Stimulated activated naive CD8-positive, alpha-beta T cell treated with anti-CD3 and anti-CD28 coated beads, Interleukin-15, Interleukin-2, amounts not matched to agents 100 ng/mL and 50 ng/mL, for 24 hours (primary cell): ENCODE data around the gene DMGDH.

Experiments
- H3K27ac Mint-ChIP-seq: one replicate; pipeline ENCODE4 v1.8.0; 2021; ENCODE audit warnings: mild to moderate bottlenecking, mixed read lengths
- H3K27me3 Mint-ChIP-seq: one replicate; pipeline ENCODE4 v1.8.0; 2021; ENCODE audit warnings: mixed read lengths
- H3K36me3 Mint-ChIP-seq: one replicate; pipeline ENCODE4 v1.8.0; 2021; ENCODE audit warnings: low read depth, mixed read lengths
- H3K4me1 Mint-ChIP-seq: one replicate; pipeline ENCODE4 v1.8.0; 2021; ENCODE audit warnings: low read depth, mixed read lengths
- H3K4me3 Mint-ChIP-seq: one replicate; pipeline ENCODE4 v1.8.0; 2021; ENCODE audit warnings: mild to moderate bottlenecking, mixed read lengths
- H3K9me3 Mint-ChIP-seq: one replicate; pipeline ENCODE4 v1.8.0; 2021; ENCODE audit warnings: mixed read lengths

The DMGDH gene

DNA sequence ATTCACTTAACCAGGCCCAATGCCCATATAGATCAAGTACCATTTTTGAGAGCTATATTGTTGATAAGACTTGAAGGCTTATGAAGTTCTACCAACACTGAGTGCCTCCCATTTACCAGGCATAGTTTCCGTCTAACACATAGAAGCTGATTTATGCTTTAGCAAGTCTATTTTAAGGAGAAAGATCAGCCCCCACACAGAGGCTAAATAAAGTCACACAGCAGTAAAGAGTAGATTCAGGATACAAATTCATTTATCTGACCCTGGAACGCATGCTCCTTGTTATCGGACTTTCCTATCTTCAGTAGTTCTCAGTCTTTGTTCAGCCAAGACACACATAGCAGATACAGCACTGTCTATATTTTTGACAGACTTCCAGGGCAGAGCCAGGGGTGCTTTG is 34.2 kb downstream of the DMGDH start:
- Mint-ChIP-seq H3K4me1 (no peaks in the 10 kb centered on the region), H3K9me3 (no peaks in the 10 kb centered on the region), H3K27me3 (no peaks in the 10 kb centered on the region), H3K27ac (no peak overlapping the region), H3K4me3 (no peak overlapping the region), H3K36me3 (no peaks in the 10 kb centered on the region)

- no peaks in the 10 kb centered on the region for H3K4me1 Mint-ChIP-seq
- peaks cover 3% of the 10 kb centered on the region for H3K27me3 Mint-ChIP-seq
- H3K9me3 Mint-ChIP-seq, result no peaks in the 10 kb centered on the region
- H3K4me3 Mint-ChIP-seq, result no peak overlapping the region
- H3K36me3 Mint-ChIP-seq, result no peaks in the 10 kb centered on the region
- H3K27ac Mint-ChIP-seq, result no peak overlapping the region
Observed at GRCh38 chr5:79032782-79033181, 36.7 kb downstream of the DMGDH start.

- peaks cover 3% of the 10 kb centered on the region for H3K27me3 Mint-ChIP-seq
Observed at GRCh38 chr5:79032031-79032695, 37.3 kb downstream of the DMGDH start.

DNA sequence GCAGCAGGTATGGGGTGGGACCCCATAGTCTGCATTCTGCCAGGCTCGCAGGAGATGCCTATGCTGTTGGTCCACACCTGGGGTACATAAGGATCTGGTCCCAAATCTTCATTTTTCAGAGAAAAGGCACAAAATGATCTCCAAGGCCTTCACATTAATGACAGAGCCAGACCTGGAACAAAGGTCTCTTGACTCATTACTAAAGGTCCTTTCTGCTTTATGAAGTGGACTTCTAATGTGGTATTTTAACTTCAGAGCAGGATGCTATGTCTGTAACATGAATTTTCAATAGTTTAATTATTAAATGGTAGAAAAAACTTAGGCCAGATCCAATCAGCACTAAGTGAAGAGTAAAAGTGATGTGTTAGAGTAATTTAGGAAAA is 38.0 kb downstream of the DMGDH start:
- H3K36me3 Mint-ChIP-seq, result no peaks in the 10 kb centered on the region
- no peak overlapping the region for H3K27ac Mint-ChIP-seq
- no peaks in the 10 kb centered on the region for H3K4me1 Mint-ChIP-seq
- no peaks in the 10 kb centered on the region for H3K9me3 Mint-ChIP-seq
- peaks cover 7% of the 10 kb centered on the region for H3K27me3 Mint-ChIP-seq
- H3K4me3 Mint-ChIP-seq, result no peak overlapping the region

More at GRCh38 chr5:79032031-79032695, 37.3 kb downstream of the DMGDH start:
- Mint-ChIP-seq H3K36me3 (no peaks in the 10 kb centered on the region), H3K27ac (no peak overlapping the region), H3K9me3 (no peaks in the 10 kb centered on the region), H3K4me1 (no peaks in the 10 kb centered on the region), H3K4me3 (no peak overlapping the region)

DNA sequence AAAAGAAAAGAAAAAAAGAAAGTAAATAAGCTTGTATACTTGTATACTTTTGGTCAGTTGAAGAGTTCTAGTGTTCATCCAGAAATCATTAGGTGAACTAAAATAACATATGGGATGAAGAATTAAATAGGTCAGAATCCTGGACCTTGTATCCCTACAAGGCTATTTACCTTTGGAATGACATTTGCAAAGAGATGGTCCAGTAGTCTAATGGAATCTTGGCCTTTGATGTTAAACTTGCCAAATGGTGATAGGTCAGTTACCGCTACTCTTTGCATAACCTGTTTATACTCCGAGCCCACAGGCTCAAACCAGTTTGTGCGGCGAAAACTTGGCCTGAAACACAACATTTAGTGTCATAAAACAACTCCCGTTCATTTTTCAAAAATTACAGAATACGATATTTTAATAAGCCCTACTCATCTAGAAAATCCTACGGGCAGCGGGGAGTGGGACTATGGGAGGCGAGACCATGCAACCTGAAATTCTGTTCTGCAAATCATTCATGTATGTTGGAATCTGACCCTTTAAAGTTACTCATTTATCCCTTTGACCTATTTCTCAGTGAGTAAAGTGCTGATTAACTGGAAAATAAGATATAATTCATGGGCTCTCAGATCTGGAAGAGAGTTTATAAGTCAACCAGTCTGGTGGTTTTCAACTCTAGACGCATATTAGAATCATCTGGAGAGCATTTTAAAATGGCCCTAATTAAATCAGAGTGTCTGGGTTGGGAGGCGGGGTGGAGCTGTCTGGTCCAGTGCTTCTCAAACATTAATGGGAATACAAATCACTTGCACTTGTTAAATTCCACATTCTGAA is 38.6 kb downstream of the DMGDH start:
- Mint-ChIP-seq H3K9me3 (no peaks in the 10 kb centered on the region), H3K27ac (no peak overlapping the region), H3K4me1 (no peaks in the 10 kb centered on the region), H3K4me3 (no peak overlapping the region), H3K27me3 (peaks cover 11% of the 10 kb centered on the region), H3K36me3 (no peaks in the 10 kb centered on the region)

DNA sequence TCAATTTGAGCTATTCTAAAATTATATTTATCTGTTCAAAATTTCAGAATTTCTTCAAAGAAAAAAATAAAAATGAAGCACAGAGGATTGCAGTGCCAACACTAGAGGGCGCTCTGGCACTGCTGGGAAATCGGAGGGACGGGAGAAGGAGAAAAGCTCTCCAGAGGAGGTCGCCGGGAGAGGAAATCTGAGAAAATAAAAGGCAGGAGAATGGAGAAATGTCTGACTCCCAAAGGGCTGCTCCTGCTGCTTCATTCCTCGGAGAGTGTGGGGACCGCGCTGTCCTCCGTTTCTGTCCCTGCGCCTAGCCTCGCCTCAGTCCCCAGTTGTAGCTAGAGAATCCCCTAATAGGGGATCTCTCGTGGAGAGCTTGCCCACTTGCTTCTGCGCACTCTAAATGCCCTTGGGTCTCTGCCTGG is 44.4 kb downstream of the DMGDH start:
- no peak overlapping the region for H3K27ac Mint-ChIP-seq
- H3K4me3 Mint-ChIP-seq, result peak overlapping the region; percentile 43
- H3K4me1 Mint-ChIP-seq, result peaks cover 9% of the 10 kb centered on the region
- no peaks in the 10 kb centered on the region for H3K36me3 Mint-ChIP-seq
- H3K27me3 Mint-ChIP-seq, result peaks cover 66% of the 10 kb centered on the region
- no peaks in the 10 kb centered on the region for H3K9me3 Mint-ChIP-seq

DNA sequence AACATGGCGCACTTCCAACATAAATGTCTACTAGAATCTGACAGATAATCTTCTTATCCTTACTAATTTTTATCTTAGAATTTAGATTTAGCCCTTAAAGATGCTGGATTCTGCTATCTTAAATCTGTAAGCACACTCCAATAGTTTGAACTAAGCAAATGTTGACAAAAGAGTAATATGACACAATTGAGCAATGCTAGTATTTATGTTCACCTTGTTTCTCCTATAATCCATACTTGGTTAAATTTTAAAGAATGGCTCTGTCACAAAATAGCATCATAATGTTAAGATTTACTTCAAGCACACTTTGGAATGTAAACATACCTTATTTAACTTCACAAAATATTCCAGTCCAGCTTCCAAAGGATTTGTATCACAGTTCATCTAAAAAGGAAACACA is 45.5 kb downstream of the DMGDH start:
- H3K27me3 Mint-ChIP-seq, result peaks cover 75% of the 10 kb centered on the region
- no peak overlapping the region for H3K27ac Mint-ChIP-seq
- H3K4me1 Mint-ChIP-seq, result peaks cover 9% of the 10 kb centered on the region
- H3K4me3 Mint-ChIP-seq, result no peak overlapping the region
- H3K36me3 Mint-ChIP-seq, result no peaks in the 10 kb centered on the region
- H3K9me3 Mint-ChIP-seq, result no peaks in the 10 kb centered on the region

DNA sequence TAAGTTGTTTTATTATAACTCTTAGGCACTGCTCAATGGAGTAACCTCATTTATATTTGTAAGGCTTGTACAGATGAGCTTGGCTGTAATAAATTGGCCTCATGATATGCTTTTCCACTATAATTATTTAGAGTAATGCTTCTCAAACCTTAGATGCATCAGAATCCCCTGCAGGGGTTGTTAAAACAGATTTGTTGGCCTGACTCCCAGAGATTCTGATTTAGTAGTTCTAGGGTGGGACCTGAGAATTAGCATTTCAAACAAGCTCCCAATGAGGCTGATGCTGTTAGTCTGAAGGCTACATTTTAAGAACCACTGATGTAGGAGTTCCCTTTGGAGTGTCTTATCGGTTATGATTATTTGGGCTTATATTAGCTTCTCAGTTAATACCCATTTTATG is 46.1 kb downstream of the DMGDH start:
- peaks cover 9% of the 10 kb centered on the region for H3K4me1 Mint-ChIP-seq
- H3K4me3 Mint-ChIP-seq, result no peak overlapping the region
- H3K36me3 Mint-ChIP-seq, result no peaks in the 10 kb centered on the region
- peaks cover 75% of the 10 kb centered on the region for H3K27me3 Mint-ChIP-seq
- H3K9me3 Mint-ChIP-seq, result no peaks in the 10 kb centered on the region
- H3K27ac Mint-ChIP-seq, result no peak overlapping the region

- Mint-ChIP-seq H3K27me3 (peaks cover 78% of the 10 kb centered on the region), H3K4me1 (peaks cover 9% of the 10 kb centered on the region), H3K9me3 (no peaks in the 10 kb centered on the region), H3K4me3 (no peak overlapping the region), H3K27ac (no peak overlapping the region), H3K36me3 (no peaks in the 10 kb centered on the region)
Observed at GRCh38 chr5:79022771-79023170, 46.7 kb downstream of the DMGDH start.

- Mint-ChIP-seq H3K4me3 (no peak overlapping the region), H3K9me3 (no peaks in the 10 kb centered on the region), H3K36me3 (no peaks in the 10 kb centered on the region), H3K27me3 (peaks cover 86% of the 10 kb centered on the region), H3K27ac (no peak overlapping the region), H3K4me1 (peaks cover 9% of the 10 kb centered on the region)
Observed at GRCh38 chr5:79021753-79022152, 47.7 kb downstream of the DMGDH start.

- Mint-ChIP-seq H3K4me1 (peaks cover 9% of the 10 kb centered on the region), H3K27me3 (peaks cover 87% of the 10 kb centered on the region), H3K27ac (no peak overlapping the region), H3K4me3 (no peak overlapping the region), H3K9me3 (no peaks in the 10 kb centered on the region), H3K36me3 (no peaks in the 10 kb centered on the region)
Observed at GRCh38 chr5:79020861-79021561, 48.5 kb downstream of the DMGDH start.

DNA sequence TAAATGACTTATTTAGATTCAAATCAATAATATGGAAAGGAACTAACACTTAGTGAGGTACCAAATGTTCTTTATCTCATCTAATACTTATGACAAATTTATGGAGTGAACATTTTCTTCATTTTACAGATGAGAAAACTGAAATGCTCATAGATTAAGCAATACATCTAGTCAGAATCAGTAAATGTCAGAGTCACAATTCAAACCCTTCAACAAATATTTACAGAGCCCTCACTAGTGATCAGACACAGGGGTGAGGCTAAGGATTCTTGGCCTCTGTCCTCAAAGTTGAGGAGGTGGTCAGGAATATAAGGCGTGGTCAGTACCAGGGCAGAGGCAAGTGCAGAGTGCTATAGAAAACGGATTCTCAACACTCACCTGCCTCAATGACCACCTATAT is 54.8 kb downstream of the DMGDH start:
- no peaks in the 10 kb centered on the region for H3K4me1 Mint-ChIP-seq
- peaks cover 44% of the 10 kb centered on the region for H3K27me3 Mint-ChIP-seq

GRCh38 chr5:79011869-79012268 is 57.6 kb downstream of the DMGDH start:
- Mint-ChIP-seq H3K4me3 (no peak overlapping the region), H3K9me3 (peaks cover 10% of the 10 kb centered on the region), H3K4me1 (no peaks in the 10 kb centered on the region), H3K36me3 (peaks cover 7% of the 10 kb centered on the region), H3K27me3 (peaks cover 25% of the 10 kb centered on the region), H3K27ac (no peak overlapping the region)

More for the DNA sequence above, 54.8 kb downstream of the DMGDH start:
- peaks cover 7% of the 10 kb centered on the region for H3K36me3 Mint-ChIP-seq
- no peak overlapping the region for H3K4me3 Mint-ChIP-seq
- no peak overlapping the region for H3K27ac Mint-ChIP-seq
- H3K9me3 Mint-ChIP-seq, result peaks cover 10% of the 10 kb centered on the region

DNA sequence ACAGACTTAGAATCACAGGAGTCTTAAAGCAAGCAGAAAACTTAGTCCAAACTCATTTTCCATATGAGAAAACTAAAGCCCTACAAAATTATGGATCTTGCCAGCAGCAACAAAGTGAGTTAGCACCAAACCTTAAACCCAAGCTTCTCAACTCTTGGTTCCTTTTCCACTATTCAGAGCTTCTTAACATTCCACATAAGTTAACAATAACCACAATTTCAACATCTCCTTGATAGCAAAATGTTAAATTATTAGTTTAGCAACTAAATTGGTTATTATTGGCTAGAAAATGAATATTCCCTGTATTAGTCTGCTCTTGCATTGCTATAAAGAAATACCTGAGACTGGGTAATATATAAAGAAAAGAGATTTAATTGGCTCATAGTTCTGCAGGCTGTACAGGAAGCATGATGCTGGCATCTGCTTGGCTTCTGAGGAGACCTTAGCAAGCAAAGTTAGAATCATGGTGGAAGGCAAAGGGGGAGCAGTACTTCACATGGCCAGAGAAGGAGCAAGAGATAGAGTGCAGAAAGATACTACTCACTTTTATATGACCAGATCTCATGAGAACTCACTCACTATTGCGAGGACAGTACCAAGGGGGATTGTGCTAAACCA is 58.1 kb downstream of the DMGDH start:
- H3K27ac Mint-ChIP-seq, result no peak overlapping the region
- H3K27me3 Mint-ChIP-seq, result peaks cover 22% of the 10 kb centered on the region
- peaks cover 7% of the 10 kb centered on the region for H3K36me3 Mint-ChIP-seq
- no peaks in the 10 kb centered on the region for H3K4me1 Mint-ChIP-seq
- H3K9me3 Mint-ChIP-seq, result peaks cover 10% of the 10 kb centered on the region
- no peak overlapping the region for H3K4me3 Mint-ChIP-seq

GRCh38 chr5:79008362-79008761 is 61.1 kb downstream of the DMGDH start:
- H3K4me1 Mint-ChIP-seq, result no peaks in the 10 kb centered on the region
- H3K27ac Mint-ChIP-seq, result no peak overlapping the region
- H3K4me3 Mint-ChIP-seq, result no peak overlapping the region
- H3K9me3 Mint-ChIP-seq, result peaks cover 6% of the 10 kb centered on the region
- peaks cover 6% of the 10 kb centered on the region for H3K36me3 Mint-ChIP-seq
- peaks cover 21% of the 10 kb centered on the region for H3K27me3 Mint-ChIP-seq
